Gastroesophageal sphincter (tissue), 3 donors: ENCODE data around the gene TLCD2.
"Not testable (repeated sequence)": the region's sequence is repeated elsewhere in the genome, so short reads cannot be mapped to it uniquely, and the experiment has no call there.

Experiments
- CTCF ChIP-seq, 4 experiments: fragments of 200-600 bp in 2 of 4; fragments of 450-650 bp in 2 of 4; sonication (generic) in 1 of 4; IDR thresholded peaks; one replicate each; pipeline ENCODE4 v1.5.1; 2017 to 2019; ENCODE audit warnings: antibody characterized with exemption in 4 of 4, mild to moderate bottlenecking in 2 of 4, moderate library complexity in 2 of 4
- EP300 ChIP-seq: sonication (generic); formaldehyde crosslinking; IDR thresholded peaks from one replicate; pipeline ENCODE4 v1.6.1; 2017; ENCODE audit warnings: antibody characterized with exemption, mild to moderate bottlenecking

DNA sequence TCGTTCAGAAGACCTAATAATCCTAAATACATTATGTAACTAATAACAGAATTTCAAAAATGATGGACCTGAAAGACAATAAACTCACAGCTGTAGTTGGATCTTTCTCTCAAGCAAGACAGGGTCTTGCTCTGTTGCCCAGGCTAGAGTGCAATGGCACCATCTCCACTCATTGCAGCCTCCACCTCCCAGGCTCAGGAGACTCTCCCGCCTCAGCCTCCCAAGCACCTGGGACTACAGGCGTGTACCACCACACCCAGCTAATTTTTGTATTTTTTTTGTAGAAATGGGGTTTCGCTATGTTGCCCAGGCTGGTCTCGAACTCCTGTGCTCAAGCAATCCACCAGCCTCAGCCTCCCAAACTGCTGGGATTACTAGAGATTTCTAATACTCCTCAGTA lies 46.2 kb downstream of the TLCD2 start:
- TF ChIP-seq CTCF (IDR thresholded peaks at IDR 0.05); EP300: not testable (repeated sequence)
